ENCODE results near the gene ENC1. TPM values are rescaled to one million over a fixed set of nuclear protein-coding genes. Genes with fewer than 3 reads are reported as not detected.

ENC1 gene
- polyA plus RNA-seq, 1 donor: 26.0 TPM

DNA sequence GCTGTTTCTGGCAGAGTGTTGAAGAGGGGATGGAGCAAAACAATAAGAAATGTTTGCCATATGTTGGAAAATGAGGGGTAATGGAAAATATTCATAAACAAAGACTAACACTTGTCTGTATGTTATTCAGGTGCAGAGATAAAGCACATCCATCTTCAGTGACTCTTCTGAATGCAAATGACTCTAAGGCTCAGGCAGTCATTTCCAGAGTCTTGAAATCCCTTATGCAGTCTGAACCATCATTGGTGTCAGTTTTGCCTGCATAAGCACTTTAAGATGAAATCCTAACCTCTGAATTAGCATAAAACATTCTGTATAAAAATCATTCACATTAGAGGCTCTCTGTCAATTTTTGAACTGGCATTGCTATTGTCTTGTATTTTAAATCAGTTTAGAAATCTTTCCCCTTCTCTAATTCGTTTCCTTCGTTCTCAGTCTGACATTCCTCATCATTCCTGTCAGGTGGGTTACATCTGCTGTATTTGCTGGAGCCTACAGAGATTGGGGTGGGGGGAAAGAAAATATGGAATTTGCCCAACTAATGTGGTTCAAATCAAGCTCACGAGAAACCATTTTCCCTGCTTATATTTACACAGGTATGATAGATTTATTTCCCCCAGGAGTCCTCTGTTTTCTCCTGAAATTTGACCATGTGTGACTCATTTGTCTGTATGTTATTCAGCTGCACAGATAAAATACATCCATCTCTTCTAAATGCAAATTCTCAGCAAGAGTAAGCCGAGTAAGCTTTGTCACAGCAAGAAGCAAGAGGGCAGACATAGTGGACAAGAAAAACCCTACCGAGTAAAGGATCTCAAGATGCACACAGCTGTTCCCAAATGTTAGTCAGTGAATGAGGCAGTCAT lies 31.6 kb downstream of the ENC1 start:
- no peak for DNase-seq

DNA sequence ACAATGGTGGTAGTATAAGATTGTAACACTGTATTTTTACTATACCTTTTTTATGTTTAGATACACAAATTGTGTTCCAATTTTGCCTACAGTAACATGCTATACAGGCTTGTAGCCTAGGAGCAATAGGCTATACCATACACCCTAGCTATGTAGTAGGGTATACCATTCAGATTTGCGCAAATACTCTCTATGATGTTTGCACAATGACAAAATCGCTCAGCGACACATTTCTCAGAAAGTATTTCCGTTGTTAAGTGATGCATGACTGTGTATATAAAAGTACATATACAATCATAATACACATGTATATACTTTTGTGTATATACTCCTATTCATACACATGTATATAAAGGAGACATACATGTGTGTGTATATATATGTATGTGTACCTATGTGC lies 34.8 kb downstream of the ENC1 start:
- DNase-seq: no peak

- no peak for DNase-seq
Measured at GRCh38 chr5:74603376-74603775, 37.2 kb downstream of the ENC1 start.

- no peak for DNase-seq
Measured at GRCh38 chr5:74599148-74599547, 41.4 kb downstream of the ENC1 start.

DNA sequence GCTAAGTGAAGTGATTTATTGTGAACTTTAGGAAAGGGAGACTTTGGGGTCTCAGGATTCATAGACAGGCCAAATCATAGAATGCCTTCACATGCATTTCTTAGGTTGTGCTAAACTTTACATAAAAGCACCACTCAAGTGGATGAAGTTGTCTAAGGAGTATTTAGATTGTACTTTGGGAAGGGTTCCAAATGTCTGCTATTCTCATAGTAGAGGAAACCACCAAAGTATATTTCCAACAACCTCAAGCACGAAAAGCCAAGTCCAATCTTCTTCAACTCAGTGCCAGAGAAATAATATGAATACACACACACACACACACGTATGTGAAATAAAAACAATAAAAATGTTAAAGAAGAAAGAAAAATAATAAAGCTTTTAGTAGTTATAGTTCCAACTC lies 41.8 kb downstream of the ENC1 start:
- DNase-seq: no peak

DNA sequence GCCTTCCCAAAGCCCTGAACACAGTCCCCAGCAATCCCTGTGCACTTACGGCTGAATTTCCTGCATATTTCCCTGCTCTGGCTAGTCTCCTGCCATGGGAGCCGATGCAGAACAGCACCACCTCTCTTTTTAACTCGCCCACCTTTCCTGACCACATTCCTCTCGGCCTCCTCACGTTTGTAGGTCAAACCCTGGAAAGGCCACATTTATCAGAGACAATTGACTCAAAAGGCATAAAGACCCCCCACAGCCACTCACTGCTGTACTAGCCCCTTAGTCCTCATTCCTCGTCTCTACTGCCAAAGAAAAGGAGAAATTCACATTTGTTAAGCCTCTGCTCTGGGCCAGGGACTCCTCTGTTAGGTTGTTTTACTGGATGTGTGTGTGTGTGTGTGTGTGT lies 43.6 kb downstream of the ENC1 start:
- DNase-seq: no peak

GRCh38 chr5:74595143-74595925 lies 45.2 kb downstream of the ENC1 start:
- no peak for DNase-seq

GRCh38 chr5:74594137-74595040 lies 46.1 kb downstream of the ENC1 start:
- no peak for DNase-seq

- DNase-seq: no peak
Measured at GRCh38 chr5:74589204-74590056, 51.1 kb downstream of the ENC1 start.

DNA sequence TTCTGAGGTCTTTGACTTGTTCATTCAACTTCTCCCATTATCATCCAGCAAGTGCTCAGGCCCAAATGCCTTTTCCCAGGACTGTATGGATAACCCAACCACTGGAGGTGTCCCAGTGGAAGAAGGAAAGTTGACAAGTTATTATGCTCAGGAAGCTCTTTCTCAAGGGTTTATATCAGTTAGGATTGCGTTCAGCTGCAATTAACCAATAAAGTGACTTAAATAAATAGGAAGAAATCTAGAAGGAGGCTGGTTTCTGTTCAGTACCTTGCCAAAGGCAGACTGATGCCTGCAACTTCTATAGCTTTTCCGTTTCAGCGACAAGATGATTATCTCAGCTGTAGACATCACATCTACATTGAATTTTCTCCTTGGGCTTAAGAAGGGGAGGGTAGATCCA lies 52.1 kb downstream of the ENC1 start:
- DNase-seq: no peak

DNA sequence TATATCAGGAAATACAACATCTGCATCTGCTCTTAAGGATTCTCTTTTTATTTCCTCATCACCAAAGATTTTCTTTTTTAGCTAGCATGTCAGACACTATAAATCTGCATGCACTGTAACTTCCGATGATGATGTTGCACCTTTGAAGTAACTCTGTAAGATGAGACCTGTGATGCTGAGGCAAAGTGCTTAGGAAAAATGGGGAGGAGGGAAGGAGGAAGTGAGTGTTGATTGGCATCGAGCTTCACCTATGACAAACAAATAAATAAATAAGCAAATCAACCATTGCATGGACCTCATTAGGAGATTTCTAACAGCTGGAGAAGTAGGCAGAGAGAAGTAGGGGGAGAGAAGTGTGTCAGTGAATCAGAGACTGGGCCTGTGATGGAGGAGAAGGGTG lies 52.6 kb downstream of the ENC1 start:
- DNase-seq: no peak

GRCh38 chr5:74587300-74587699 lies 53.2 kb downstream of the ENC1 start:
- no peak for DNase-seq

GRCh38 chr5:74586856-74587255 lies 53.7 kb downstream of the ENC1 start:
- DNase-seq: no peak

DNA sequence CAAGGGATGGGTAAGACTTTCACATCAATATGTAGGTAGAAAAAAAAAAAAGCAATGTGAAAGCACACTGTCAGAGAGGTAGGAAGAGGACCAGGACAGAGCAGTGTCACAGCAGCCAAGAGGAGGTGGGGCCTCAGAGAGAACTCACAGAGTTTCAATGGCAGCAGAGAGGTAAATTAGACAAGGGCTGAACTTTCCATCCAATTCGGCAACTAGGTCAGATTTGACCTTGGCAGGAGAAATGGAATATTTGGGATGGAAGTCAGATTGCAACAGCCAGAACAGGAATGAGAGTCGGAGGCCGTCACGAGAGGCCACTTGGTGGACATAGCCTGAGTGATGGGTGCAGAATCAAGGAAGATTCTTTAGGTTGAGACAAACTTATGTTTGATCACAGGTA lies 57.7 kb downstream of the ENC1 start:
- no peak for DNase-seq

GRCh38 chr5:74581988-74582365 lies 58.6 kb downstream of the ENC1 start:
- no peak for DNase-seq

- DNase-seq: no peak
Measured at GRCh38 chr5:74580729-74581109, 59.8 kb downstream of the ENC1 start.

DNA sequence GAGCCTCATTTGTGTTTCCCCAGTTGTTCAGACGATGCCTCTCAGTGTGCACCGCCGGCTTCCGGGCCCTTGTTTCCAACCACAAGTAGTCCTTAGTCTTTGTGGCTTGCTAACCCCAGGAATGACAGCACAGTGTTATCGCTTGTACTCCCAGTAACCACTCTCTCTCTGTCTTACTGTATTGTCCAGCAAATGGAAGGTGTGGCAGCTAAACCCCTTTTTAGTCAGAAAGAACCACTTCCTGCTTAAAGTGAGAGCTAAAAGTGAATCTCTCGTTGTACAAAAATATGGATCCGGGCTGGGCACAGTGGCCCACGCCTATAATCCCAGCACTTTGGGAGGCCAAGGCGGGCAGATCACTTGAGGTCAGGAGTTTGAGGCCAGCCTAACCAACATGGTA lies 61.3 kb downstream of the ENC1 start:
- DNase-seq: no peak

DNA sequence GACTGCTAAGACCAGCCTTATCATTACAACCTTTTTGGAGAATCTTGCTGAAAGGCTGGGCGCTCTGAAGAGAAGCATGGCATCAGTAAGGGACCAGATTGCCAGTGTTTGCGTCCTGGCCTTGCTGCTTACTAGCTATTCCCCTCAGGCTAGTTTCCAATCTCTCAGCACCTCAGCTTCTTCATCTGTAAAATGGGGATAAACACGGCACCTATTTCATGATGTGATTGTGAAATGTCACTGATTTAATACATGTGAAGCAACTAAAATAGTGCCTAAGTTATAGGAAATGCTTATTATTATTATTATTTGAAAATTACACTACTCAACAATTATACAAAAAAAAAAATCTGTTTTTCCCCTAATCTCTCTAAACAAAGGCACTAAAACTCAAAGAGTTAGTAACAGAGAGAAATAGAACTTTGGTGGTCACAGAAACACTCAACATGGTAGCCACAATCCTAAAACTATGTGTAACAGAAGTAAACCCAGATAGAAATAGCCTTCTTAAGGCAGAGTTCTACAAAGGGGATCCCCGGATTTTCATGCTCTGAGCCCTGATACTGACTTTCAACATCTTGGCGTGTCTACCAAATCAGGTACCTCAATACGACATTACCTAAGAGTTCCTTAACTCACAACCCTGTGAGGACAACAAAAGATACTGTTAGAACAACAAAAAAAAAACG lies 62.0 kb downstream of the ENC1 start:
- DNase-seq: no peak
